Neutrophil (primary cell): ENCODE measurements around the gene NOXA1.

ENCODE experiments used
- H3K27ac ChIP-seq: fragments of 200-600 bp; sonication (generic); 2 replicates; pipeline ENCODE4 v1.5.1; 2016; ENCODE audit warnings: mild to moderate bottlenecking, moderate library complexity
- H3K27me3 ChIP-seq: fragments of 200-600 bp; sonication (generic); 2 replicates; pipeline ENCODE4 v1.6.0; 2016; ENCODE audit warnings: mild to moderate bottlenecking
- H3K36me3 ChIP-seq: fragments of 200-600 bp; sonication (generic); 2 replicates; pipeline ENCODE4 v1.5.1; 2017
- H3K4me1 ChIP-seq, 2 experiments: fragments of 200-600 bp in 1 of 2; sonication (generic) in 1 of 2; 1 replicate in 1 of 2; 2 replicates in 1 of 2; pipeline versions ENCODE4 v1.5.1 to v1.6.1; 2013 to 2016; ENCODE audit warnings: low read depth in 1 of 2, low read length in 1 of 2, mild to moderate bottlenecking in 1 of 2, moderate library complexity in 1 of 2; ENCODE audit not compliant: control insufficient read depth in 1 of 2, insufficient read depth in 1 of 2
- H3K4me3 ChIP-seq, 2 experiments: fragments of 200-600 bp in 1 of 2; sonication (generic) in 1 of 2; 1 replicate in 1 of 2; 2 replicates in 1 of 2; pipeline ENCODE4 v1.5.1; 2013 to 2016; ENCODE audit warnings: low read depth in 1 of 2, low read length in 1 of 2, mild to moderate bottlenecking in 1 of 2, moderate library complexity in 1 of 2
- H3K9me3 ChIP-seq: fragments of 200-600 bp; sonication (generic); 2 replicates; pipeline ENCODE4 v1.5.1; 2016
- CTCF ChIP-seq: fragments of 200-600 bp; sonication (generic); IDR thresholded peaks from 2 replicates; pipeline ENCODE4 v1.5.1; 2016; ENCODE audit warnings: antibody characterized with exemption

Gene NOXA1

DNA sequence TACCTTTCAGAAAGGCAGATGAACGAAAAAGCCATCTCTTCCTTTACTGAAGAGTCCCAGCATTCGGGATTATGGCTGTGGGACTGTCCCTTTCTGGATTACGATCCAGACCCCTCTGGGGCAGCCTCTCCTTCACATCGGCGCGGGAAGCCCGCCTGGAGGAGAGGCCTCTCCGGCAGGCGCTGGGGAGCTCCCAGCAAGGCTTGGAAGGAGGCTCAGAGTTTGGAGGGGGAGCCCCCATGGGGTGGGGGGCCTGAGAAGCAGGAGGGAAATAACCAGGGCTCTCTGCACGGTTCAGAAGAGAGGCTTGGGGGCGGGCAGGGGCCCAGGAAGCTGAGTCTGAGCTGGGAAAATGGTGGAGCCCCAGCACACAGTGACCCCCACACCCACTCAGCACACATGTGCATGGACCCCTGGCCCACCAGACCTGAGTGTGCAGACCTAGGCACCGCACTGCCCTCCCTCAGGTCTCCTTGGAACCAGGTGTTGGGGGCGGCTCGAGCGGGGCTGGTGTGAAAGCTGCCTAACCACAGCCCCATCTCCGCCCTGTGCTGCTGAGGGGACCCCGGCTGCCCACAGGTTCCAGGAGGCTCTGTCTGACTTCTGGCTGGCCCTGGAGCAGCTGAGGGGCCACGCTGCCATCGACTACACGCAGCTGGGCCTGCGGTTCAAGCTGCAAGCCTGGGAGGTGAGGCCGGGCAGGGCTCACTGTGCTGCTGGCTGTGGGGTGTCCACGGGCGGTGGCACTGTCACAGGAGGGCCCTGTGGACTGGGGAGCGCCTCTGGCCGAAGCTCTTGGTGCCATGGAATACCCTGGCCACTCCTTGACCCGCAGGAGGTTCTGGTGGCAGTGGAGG is 4.5 kb downstream of the NOXA1 start:
- Histone ChIP-seq H3K9me3 (no peaks in the 10 kb centered on the region), H3K36me3 (no peaks in the 10 kb centered on the region), H3K4me3 (no peak overlapping the region), H3K4me1 (peaks cover 0 to 5% of the 10 kb centered on the region in 2 experiments), H3K27me3 (peaks cover 15% of the 10 kb centered on the region), H3K27ac (no peak overlapping the region)
- TF ChIP-seq CTCF, result no peak

DNA sequence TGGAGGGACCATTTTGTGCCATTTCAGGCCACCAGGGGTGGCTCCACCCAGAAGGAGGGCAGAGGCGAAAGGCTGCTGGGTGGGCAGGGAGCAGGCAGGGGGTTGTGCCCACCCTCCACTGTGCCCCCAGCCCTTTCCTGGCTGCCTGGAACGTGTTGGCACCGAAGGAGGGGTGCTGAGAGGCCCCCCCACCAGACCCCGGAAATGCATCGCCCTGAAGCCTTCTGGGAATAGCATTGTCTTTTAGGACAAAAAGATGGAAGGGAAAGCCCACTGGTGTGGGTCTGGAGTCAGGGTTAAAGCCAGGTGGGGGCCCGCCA is 5.1 kb downstream of the NOXA1 start:
- no peak for TF ChIP-seq CTCF
- H3K27ac ChIP-seq, result no peak overlapping the region
- peaks cover 0 to 5% of the 10 kb centered on the region in 2 experiments for H3K4me1 ChIP-seq
- H3K36me3 ChIP-seq, result no peaks in the 10 kb centered on the region
- H3K9me3 ChIP-seq, result no peaks in the 10 kb centered on the region
- H3K27me3 ChIP-seq, result peaks cover 9% of the 10 kb centered on the region
- no peak overlapping the region for H3K4me3 ChIP-seq

- H3K4me1 ChIP-seq, result no peaks in the 10 kb centered on the region
- H3K4me3 ChIP-seq, result no peak overlapping the region
- TF ChIP-seq CTCF, result no peak
- H3K27ac ChIP-seq, result no peak overlapping the region
- H3K9me3 ChIP-seq, result no peaks in the 10 kb centered on the region
- H3K27me3 ChIP-seq, result peaks cover 2% of the 10 kb centered on the region
- H3K36me3 ChIP-seq, result no peaks in the 10 kb centered on the region
Observed at GRCh38 chr9:137428841-137429545, 5.8 kb downstream of the NOXA1 start.

DNA sequence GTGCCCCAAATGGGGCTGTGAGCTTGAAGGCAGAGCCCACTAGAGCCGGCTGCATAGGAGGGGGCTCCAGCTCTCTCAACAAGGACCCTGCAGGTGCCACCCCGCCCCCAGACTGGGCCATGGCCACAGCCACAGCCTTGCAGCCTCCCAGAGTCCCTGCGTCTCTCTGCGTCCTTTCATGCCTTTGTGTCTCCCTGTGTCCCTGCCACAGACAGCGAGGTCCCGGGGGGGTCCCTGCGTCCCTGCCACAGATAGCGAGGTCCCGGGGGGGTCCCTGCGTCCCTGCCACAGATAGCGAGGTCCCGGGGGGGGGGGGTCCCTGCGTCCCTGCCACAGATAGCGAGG is 6.3 kb downstream of the NOXA1 start:
- no peak for TF ChIP-seq CTCF
- Histone ChIP-seq H3K27ac (no peak overlapping the region), H3K4me3 (no peak overlapping the region), H3K9me3 (no peaks in the 10 kb centered on the region), H3K27me3 (peaks cover 2% of the 10 kb centered on the region), H3K36me3 (no peaks in the 10 kb centered on the region), H3K4me1 (no peaks in the 10 kb centered on the region)

DNA sequence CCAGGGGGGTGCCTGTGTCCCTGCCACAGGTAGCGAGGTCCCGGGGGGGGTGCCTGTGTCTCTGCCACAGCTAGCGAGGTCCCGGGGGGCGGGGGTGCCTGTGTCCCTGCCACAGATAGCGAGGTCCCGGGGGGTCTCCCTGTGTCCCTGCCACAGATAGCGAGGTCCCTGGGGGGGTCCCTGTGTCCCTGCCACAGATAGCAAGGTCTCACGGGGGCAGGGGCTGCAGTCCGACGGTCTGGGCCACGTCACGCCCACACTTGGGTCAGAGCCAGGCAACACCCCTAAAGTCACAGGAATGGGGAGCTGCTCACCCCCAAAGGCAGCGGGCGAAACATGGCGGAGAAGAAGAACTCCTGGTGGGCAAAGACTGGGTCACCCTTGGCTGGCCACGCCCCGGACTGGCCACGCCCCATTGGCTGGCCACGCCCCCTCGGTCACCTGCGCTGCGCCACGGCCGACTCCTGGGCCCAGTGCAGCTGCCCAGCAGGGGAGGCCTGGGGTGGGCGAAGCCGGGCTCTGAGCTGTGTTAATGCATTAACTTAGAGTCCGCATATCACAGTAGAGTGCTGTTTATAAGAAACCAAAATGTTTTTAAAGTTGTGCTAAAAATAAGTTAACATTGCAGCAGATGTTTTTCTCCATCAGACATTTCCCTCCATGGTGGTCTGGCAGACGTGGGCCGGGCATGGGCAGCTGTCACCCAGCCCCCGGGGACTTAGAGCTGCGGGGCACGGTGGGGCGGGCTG is 7.0 kb downstream of the NOXA1 start:
- no peak overlapping the region for H3K27ac ChIP-seq
- TF ChIP-seq CTCF, result no peak
- no peaks in the 10 kb centered on the region for H3K36me3 ChIP-seq
- no peaks in the 10 kb centered on the region for H3K9me3 ChIP-seq
- no peaks in the 10 kb centered on the region for H3K4me1 ChIP-seq
- no peak overlapping the region for H3K4me3 ChIP-seq
- peaks cover 8% of the 10 kb centered on the region for H3K27me3 ChIP-seq
